Mammary epithelial cell (primary cell): ENCODE data around the gene PGK1.

Experiments
- EZH2 ChIP-seq: IDR thresholded peaks from 2 replicates; pipeline ENCODE4 v1.6.1; 2012; ENCODE audit warnings: low read length, inconsistent platforms, borderline replicate concordance
- TF ChIP-seq, protein P1 (sequence below), 2 donors: IDR thresholded peaks in 1 of 2; conservative IDR thresholded peaks in 1 of 2; 2 replicates each; pipeline ENCODE4 v1.5.1; 2011 to 2012; ENCODE audit warnings: inconsistent platforms in 2 of 2, low read length in 2 of 2, mild to moderate bottlenecking in 2 of 2, control low read depth in 1 of 2, low read depth in 1 of 2; ENCODE audit not compliant: insufficient read depth in 1 of 2; ENCODE audit errors: extremely low read depth in 1 of 2

GRCh38 chrX:78139160-78140123 is 35.4 kb downstream of the PGK1 start, which contains the start of gene TAF9B:
- TF ChIP-seq, protein P1, sequence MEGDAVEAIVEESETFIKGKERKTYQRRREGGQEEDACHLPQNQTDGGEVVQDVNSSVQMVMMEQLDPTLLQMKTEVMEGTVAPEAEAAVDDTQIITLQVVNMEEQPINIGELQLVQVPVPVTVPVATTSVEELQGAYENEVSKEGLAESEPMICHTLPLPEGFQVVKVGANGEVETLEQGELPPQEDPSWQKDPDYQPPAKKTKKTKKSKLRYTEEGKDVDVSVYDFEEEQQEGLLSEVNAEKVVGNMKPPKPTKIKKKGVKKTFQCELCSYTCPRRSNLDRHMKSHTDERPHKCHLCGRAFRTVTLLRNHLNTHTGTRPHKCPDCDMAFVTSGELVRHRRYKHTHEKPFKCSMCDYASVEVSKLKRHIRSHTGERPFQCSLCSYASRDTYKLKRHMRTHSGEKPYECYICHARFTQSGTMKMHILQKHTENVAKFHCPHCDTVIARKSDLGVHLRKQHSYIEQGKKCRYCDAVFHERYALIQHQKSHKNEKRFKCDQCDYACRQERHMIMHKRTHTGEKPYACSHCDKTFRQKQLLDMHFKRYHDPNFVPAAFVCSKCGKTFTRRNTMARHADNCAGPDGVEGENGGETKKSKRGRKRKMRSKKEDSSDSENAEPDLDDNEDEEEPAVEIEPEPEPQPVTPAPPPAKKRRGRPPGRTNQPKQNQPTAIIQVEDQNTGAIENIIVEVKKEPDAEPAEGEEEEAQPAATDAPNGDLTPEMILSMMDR (conservative IDR thresholded peaks at IDR 0.05 in 1 of 2, IDR thresholded peaks at IDR 0.05 in 1 of 2; ENCODE audit: extremely low read depth in 1 of 2, insufficient read depth in 1 of 2, low read depth in 1 of 2, low read length in 2 of 2) = no peak
- TF ChIP-seq EZH2 = no peak
